ENCODE data around the gene DNAL4.

DNAL4 gene

DNA sequence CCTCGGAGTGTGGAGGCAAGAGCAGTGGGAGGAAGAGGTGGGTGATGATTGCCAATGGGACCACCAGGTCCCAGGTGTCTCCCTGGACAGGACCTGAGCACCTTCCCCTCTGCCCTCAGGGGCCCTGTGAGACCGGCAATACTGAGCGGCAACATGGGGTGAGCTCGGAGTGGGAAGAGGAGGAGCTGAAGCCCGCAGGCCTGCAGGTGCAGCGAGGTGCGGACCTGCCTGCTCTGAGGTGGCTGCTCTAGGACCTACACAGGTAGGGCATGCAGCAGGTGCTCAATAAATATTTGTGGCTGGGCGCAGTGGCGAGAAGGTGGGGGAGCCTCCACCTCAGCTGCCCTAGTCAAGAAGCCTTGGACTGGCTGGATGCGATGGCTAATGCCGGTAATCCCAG lies 25.9 kb downstream of the DNAL4 start:
- no peak for DNase-seq
- intact Hi-C loops (cut with DNase I), result no loop called here

DNA sequence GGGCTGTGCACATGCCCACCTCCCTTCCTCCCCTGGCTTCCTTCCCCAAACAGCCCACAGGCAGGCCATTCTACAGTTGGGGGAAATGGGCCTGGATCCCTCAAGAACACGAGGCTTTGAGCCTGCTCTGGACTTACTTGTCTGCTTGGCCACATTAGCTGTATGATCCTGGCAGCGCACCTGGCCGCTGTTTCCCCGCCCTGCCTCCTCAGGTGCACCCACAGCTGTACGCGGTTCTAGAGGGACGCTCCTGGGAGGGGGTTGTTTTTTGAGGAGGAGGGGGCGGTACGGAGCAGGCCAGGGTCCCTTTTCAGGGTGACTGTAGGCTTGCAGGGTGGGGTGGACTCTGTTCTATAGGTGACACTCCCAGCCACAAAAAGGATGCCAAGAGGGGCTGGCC lies 26.6 kb downstream of the DNAL4 start:
- DNase-seq, result no peak
- intact Hi-C loops (cut with DNase I), result no loop called here

DNA sequence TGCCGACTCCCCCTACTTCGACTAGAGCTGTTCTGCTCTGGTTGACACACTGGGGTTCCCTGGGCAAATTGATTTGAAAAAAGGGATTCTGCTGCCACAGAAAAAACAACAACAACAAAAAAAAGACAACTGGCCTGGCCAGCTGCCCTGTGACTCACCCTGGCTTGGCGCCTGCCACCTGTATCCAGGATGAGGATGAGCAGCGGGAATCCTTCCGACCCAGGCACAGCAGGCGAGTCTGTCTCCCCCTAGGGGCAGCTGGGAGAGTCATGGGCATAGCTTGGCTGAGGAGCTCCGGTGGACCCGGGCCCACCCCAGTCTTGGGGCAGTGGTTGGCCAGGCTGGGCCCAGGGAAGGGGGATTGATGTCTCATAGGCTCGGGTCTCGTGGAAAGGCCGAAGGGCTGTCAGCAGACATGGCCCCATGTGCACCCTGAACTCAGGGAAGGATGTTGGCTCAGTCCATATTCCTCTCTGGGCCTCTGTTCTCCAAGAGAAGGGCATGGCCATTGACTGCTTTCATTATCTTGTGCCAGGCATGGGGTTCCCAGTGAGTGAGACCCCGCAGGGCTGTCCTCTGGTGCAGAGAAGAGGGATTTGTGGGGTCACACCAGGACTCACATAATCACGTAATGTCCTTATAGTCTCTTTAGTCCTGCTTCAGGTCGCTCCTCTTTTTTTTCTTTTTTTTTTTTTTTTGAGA lies 27.7 kb downstream of the DNAL4 start:
- intact Hi-C loops (cut with DNase I), result no loop called here
- peak in 41 of 42 donors; percentile 53 to 93 (median 80) for DNase-seq

DNA sequence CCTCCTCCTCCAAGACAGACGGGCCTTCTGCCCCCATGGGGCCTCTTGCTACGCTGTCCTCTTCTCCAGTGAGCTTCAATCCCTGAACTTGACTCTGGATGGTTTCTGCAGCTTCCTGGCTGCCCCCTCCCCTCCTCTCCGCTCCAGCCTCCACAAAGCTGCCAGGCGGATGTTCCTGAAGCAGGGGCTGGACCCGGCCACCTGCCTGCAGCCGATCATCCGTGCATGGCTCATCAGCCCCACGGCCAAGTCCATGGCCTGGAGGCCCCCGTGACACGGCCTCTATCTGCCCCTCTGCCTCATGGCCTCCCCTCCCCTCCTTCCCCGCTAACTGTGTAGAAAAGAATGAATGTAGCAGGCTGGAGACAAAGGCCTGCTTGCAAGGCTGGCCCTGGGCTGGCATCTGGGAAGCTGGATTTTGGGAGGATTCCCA lies 31.4 kb downstream of the DNAL4 start:
- intact Hi-C loops (cut with DNase I), result no loop called here
- DNase-seq, result peak in 18 of 42 donors; percentile 21 to 76 (median 53)

DNA sequence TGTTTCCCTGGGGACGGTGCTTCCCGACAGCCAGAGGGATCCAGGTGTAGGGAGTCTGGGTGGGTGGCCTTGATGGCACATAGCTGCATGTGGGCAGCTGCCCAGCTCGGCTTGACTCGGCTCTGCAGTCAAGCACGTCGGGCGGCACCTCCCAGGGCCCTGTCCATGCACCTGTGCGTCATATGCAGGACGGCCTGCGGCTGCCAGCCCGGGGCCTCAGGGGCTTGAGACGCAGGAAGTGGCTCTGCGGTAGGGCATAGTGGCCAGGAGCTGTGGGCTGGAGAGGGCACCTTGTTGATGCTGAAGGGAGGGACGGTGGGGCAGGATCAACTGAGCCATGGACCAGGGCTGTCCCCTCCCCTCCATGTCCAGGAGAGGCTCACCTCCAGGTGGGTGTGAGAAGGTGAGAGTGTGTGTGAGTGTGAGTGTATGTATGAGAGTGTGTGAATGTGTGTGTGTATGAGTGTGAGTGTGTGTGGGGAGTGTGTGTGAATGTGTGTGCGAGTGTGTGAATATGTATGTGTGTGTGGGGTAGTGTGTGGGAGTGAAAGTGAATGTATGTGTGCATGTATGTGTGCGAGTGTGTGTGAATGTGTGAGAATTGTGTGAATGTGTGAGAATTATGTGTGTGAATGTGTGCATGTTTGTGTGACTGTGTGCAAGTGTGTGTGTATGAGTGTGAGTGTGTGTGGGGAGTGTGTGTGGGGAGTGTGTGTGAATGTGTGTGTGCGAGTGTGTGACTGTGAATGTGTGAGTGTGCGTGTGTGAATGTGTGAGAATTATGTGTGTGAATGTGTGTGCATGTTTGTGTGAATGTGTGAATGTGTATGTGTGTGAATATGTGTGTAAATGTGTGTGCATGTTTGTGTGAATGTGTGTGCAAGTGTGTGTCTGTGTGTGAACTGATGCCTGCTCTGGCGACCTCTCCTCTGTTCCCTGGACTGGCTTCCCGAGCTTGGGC lies 32.5 kb downstream of the DNAL4 start:
- intact Hi-C loops (cut with DNase I), result no loop called here
- no peak for DNase-seq

GRCh38 chr22:38760477-38761201 lies 33.3 kb downstream of the DNAL4 start:
- DNase-seq, result peak in 31 of 42 donors; percentile 22 to 81 (median 61)
- intact Hi-C loops (cut with DNase I), result no loop called here

GRCh38 chr22:38759005-38759404 lies 34.9 kb downstream of the DNAL4 start:
- DNase-seq, result no peak

DNA sequence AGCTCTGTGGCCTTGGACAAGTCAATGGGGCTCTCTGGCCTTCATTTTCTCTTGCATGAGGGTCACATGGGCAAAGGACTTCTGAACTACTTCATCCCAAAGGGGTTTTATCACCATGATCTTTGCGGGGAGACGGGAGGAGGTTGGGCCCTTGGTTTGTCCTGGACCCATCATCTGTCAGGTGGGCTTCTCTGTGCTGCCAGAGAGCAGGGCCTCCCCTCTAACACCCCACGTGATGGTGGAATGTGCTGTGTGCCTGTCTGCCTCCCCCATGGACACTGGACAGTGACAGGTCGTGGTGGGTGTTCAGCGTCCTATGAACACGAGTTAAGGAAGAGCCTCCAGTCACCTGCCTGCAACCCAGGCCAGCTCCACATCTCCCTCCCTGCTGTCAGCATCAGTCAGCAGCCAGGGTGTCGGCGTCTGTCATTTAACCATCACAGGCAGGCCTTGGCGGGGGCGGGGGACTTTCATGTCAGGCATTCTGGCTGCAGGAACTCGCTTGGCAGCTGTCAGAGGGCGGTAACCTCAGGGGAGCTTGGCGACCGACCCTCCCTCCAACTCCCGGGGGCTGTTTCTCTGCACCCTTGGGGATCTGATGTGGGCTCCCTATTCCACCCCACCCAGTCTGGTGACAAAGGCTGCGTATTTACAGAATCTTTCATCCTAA lies 35.5 kb downstream of the DNAL4 start:
- DNase-seq, result peak in 16 of 42 donors; percentile 51 to 83 (median 66)
- intact Hi-C loops (cut with DNase I), result no loop called here

More at GRCh38 chr22:38759005-38759404, 34.9 kb downstream of the DNAL4 start:
- intact Hi-C loops (cut with DNase I), result no loop called here

GRCh38 chr22:38757464-38757757 lies 36.5 kb downstream of the DNAL4 start:
- DNase-seq, result no peak
- intact Hi-C loops (cut with DNase I), result no loop called here

GRCh38 chr22:38756711-38757463 lies 37.1 kb downstream of the DNAL4 start:
- intact Hi-C loops (cut with DNase I), result no loop called here
- peak in 2 of 42 donors; percentile 45 for DNase-seq

DNA sequence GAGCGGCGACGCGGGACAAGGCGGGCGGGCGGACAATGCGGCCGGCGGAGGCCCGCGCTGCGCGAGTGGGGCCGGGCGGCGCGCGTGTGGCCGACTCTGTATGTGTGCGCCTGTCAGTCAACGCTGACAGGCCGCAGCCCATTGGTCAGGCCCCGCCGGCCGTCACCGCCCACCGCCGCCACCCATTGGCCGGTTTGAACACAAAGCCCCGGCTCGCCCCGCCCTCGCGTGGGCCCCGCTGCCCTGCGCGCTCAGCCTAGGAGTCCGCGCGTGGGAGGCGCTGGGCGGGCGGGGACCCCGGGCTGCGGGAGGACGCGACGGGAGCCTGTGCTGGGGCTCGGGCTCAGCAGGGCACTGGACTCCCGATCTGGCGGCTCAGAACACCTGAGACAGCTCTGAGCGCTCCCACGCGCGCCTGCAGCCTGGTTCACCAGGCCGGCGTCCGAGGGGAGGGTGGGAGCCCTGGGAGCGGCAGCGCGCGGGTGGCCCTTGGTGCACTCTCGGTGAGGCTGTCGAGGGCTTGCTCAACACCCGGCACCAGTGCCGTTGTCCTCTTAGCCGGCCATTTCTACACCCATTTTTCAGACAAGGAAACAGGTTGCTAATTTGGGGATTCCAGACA lies 37.9 kb downstream of the DNAL4 start, which contains the start of gene SUN2:
Gene SUN2, minus strand, starts transcription at position 88 of the 622 bp plus-strand sequence. CDS start 3,370 bp downstream, outside the sequence.
- intact Hi-C loops (cut with DNase I), result no loop called here

GRCh38 chr22:38755155-38755910 lies 38.6 kb downstream of the DNAL4 start:
- DNase-seq, result peak; percentile 68 to 96 (median 89)
- intact Hi-C loops (cut with DNase I), result no loop called here

More for the DNA sequence above, 37.9 kb downstream of the DNAL4 start, which contains the start of gene SUN2:
- DNase-seq, result peak; percentile 95 to 99 (median 98)

- DNase-seq, result peak in 26 of 42 donors; percentile 31 to 83 (median 63)
- intact Hi-C loops (cut with DNase I), result loop anchor here (5.0 kb wide), 1 partner anchor 47 kb away; the partner anchor contains the start of gene GTPBP1
Measured at GRCh38 chr22:38754751-38755154, 39.2 kb downstream of the DNAL4 start.

DNA sequence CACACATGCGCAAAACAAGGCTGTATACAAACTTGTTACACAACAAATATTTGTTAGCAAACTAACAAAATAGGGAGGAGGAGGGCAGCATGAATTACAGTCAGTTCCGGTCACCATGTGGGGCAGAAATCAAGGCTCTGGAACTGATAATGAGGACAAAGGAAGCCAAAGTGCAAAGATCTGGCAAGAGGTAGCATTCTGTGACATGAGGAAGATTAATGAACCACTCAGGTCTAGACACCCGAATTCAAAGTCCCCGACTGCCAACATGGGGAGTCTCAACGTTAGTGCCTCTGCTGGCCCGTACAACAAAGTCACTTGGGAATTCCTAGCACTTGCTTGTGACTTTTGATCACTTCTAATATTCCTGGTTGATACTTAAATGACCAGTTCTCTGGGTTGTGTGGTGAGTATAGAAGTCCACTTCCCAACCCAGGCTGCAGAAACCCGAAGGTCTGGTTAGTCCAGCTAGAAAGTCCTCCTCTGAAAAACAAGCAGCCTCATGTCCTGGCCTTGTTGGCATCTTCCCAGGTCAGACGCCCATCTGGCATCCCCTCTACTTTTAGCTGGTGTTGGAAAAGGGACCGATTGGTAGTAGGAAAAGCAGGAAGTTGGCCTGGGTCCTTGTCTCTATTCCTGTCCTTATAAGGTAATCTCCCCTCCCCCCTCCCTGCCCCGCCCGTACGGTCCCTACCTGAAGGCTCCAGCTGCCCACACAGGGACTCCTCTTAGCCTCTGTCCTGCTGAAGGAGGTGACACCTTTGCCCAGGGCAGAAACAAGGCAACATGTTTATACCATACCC lies 39.8 kb downstream of the DNAL4 start:
- intact Hi-C loops (cut with DNase I), result loop anchor here (5.0 kb wide), 1 partner anchor 47 kb away; the partner anchor contains the start of gene GTPBP1
- peak in 27 of 42 donors; percentile 44 to 88 (median 65) for DNase-seq

GRCh38 chr22:38751422-38752346 lies 42.3 kb downstream of the DNAL4 start:
- DNase-seq, result no peak
- intact Hi-C loops (cut with DNase I), result loop anchor here (5.0 kb wide), 1 partner anchor 44 kb away; the partner anchor contains the start of gene GTPBP1

Measured in head of caudate nucleus (tissue), 42 donors.